GM12878 (cell line): ENCODE results near the gene NKAP. TPM values are rescaled to one million over a fixed set of nuclear protein-coding genes. Genes with fewer than 3 reads are reported as not detected.

ENCODE experiments used
- BCL11A ChIP-seq: IDR thresholded peaks from 2 replicates; pipeline ENCODE4 v1.6.1; 2011; ENCODE audit warnings: low read depth, low read length
- BRCA1 ChIP-seq: IDR thresholded peaks from 2 replicates; pipeline ENCODE4 v1.6.1; 2011; ENCODE audit warnings: low read depth, low read length, improper control_type of control experiment
- CHD1 ChIP-seq: IDR thresholded peaks from 2 replicates; pipeline ENCODE4 v1.6.1; 2012; ENCODE audit warnings: low read depth, low read length, improper control_type of control experiment
- CREM ChIP-seq: IDR thresholded peaks from 2 replicates; pipeline ENCODE4 v1.6.1; 2014; ENCODE audit warnings: antibody characterized with exemption, low read depth
- EZH2 ChIP-seq: IDR thresholded peaks from 2 replicates; pipeline ENCODE4 v1.6.1; 2012; ENCODE audit warnings: low read depth, mild to moderate bottlenecking, control low read depth, inconsistent platforms, low read length, borderline replicate concordance; ENCODE audit not compliant: control insufficient read depth
- FOXK2 ChIP-seq: fragments of 450-650 bp; IDR thresholded peaks from 2 replicates; pipeline ENCODE4 v1.6.1; 2017; ENCODE audit warnings: mild to moderate bottlenecking, moderate library complexity
- HDAC2 ChIP-seq: fragments of 200-600 bp; sonication (generic); IDR thresholded peaks from 2 replicates; pipeline ENCODE4 v1.6.1; 2017
- IRF3 ChIP-seq: fragments of 450-650 bp; IDR thresholded peaks from 2 replicates; pipeline ENCODE4 v1.6.1; 2014; ENCODE audit warnings: mild to moderate bottlenecking
- IRF4 ChIP-seq: IDR thresholded peaks from 2 replicates; pipeline ENCODE4 v1.6.1; 2011; ENCODE audit warnings: low read depth, low read length
- KAT2A ChIP-seq: conservative IDR thresholded peaks from 2 replicates; pipeline ENCODE4 v1.6.1; 2011; ENCODE audit warnings: low read depth, low read length; ENCODE audit not compliant: control insufficient read depth
- KDM1A ChIP-seq: fragments of 200-600 bp; sonication (generic); IDR thresholded peaks from 2 replicates; pipeline ENCODE4 v1.6.1; 2016; ENCODE audit warnings: borderline replicate concordance
- MLLT1 ChIP-seq: fragments of 450-650 bp; IDR thresholded peaks from 2 replicates; pipeline ENCODE4 v1.6.1; 2016; ENCODE audit warnings: mild to moderate bottlenecking
- NFYB ChIP-seq: IDR thresholded peaks from 2 replicates; pipeline ENCODE4 v1.6.1; 2011; ENCODE audit warnings: low read depth, mild to moderate bottlenecking, low read length, improper control_type of control experiment, moderate library complexity; ENCODE audit not compliant: insufficient read depth
- NR2C1 ChIP-seq: fragments of 450-650 bp; IDR thresholded peaks from 2 replicates; pipeline ENCODE4 v1.6.1; 2017; ENCODE audit warnings: antibody characterized with exemption, mild to moderate bottlenecking, moderate library complexity
- POLR2A ChIP-seq: IDR thresholded peaks from 2 replicates; pipeline ENCODE4 v1.6.1; 2011; ENCODE audit warnings: low read depth, mild to moderate bottlenecking, low read length
- POLR2AphosphoS5 ChIP-seq: IDR thresholded peaks from 2 replicates; pipeline ENCODE4 v1.6.1; 2011; ENCODE audit warnings: mild to moderate bottlenecking, low read length, inconsistent platforms
- RBBP5 ChIP-seq: fragments of 200-600 bp; sonication (generic); conservative IDR thresholded peaks from 2 replicates; pipeline ENCODE4 v1.6.1; 2016
- SMAD5 ChIP-seq: IDR thresholded peaks from 2 replicates; pipeline ENCODE4 v1.6.1; 2016; ENCODE audit warnings: antibody characterized with exemption, low read depth
- SREBF2 ChIP-seq: IDR thresholded peaks from 2 replicates; pipeline ENCODE4 v1.6.1; 2012; ENCODE audit warnings: mild to moderate bottlenecking, low read length
- TARDBP ChIP-seq: IDR thresholded peaks from 2 replicates; pipeline ENCODE4 v1.6.1; 2016; ENCODE audit warnings: borderline replicate concordance
- TCF12 ChIP-seq: IDR thresholded peaks from 2 replicates; pipeline ENCODE4 v1.6.1; 2011; ENCODE audit warnings: low read depth, mild to moderate bottlenecking, low read length
- TCF3 ChIP-seq: IDR thresholded peaks from 2 replicates; pipeline ENCODE4 v1.6.1; 2012; ENCODE audit warnings: low read depth, mild to moderate bottlenecking, low read length, borderline replicate concordance; ENCODE audit not compliant: insufficient read depth
- USF1 ChIP-seq: IDR thresholded peaks from 2 replicates; pipeline ENCODE4 v1.6.1; 2011; ENCODE audit warnings: borderline replicate concordance, low read depth, mild to moderate bottlenecking, moderate library complexity, mixed read lengths, low read length; ENCODE audit not compliant: insufficient read depth; ENCODE audit errors: extremely low read length
- YBX1 ChIP-seq: fragments of 450-650 bp; IDR thresholded peaks from 2 replicates; pipeline ENCODE4 v1.6.1; 2016; ENCODE audit warnings: antibody characterized with exemption
- ZBED1 ChIP-seq: IDR thresholded peaks from 2 replicates; pipeline ENCODE4 v1.6.1; 2016; ENCODE audit warnings: borderline replicate concordance
- ZBTB33 ChIP-seq: fragments of 450-650 bp; IDR thresholded peaks from 2 replicates; pipeline ENCODE4 v1.6.1; 2017; ENCODE audit warnings: mild to moderate bottlenecking
- ZNF622 ChIP-seq: fragments of 450-650 bp; IDR thresholded peaks from 2 replicates; pipeline ENCODE4 v1.6.1; 2017; ENCODE audit warnings: mild to moderate bottlenecking, inconsistent platforms
- polyA plus RNA-seq, 11 experiments: library from polyadenylated mRNA; depleted of rRNA in 4 of 11; unstranded in 6 of 11; stranded (reverse) in 5 of 11; fragments of >200 nt; fragmentation: Nextera tagmentation in 4 of 11; fragmentation: Illumina TruSeq in 1 of 11; extraction: Ambion mirVana in 4 of 11; extraction: Trizol in 1 of 11; gene quantifications; 1 replicate in 1 of 11; 2 replicates in 10 of 11; pipeline versions ENCODE4 v1.2.1 to v1.2.3, GENCODE V29; 2011 to 2016; ENCODE audit warnings: inconsistent platforms in 2 of 11, missing spikeins in 2 of 11, low read depth in 1 of 11
- total RNA-seq, 4 experiments: library from RNA; depleted of rRNA in 3 of 4; stranded (reverse); fragments of >200 nt in 3 of 4; fragmentation: Illumina TruSeq in 1 of 4; extraction: Trizol in 1 of 4; gene quantifications; 2 replicates each; pipeline versions ENCODE4 v1.2.1 to v1.2.3, GENCODE V29; 2013 to 2021

NKAP gene
- total and polyA plus RNA-seq, 10 of the 15 experiments (the other 5 are each of a cell fraction or from before 2014, with no cell fraction given) = 2.4 to 6.9 (median 5.3) TPM

GRCh38 chrX:119871599-119872395 lies 71.8 kb downstream of the NKAP start, which contains the start of the genes NDUFA1 and RNF113A (continued):
- TF ChIP-seq SMAD5 (no peak; the same call in 1 of the 2 replicates), IRF3 (no peak), NR2C1 (no peak; the same call in 1 of the 2 replicates), NFYB (peak; percentile 41; the same call in 1 of the 2 replicates), BRCA1 (no peak), FOXK2 (no peak), ZNF622 (no peak), IRF4 (no peak), KAT2A (no peak), CHD1 (no peak), CREM (peak; percentile 82), ZBTB33 (no peak), EZH2 (no peak), HDAC2 (no peak), YBX1 (no peak), BCL11A (no peak), POLR2AphosphoS5 (peak; percentile 91), POLR2A (peak; percentile 96), KDM1A (no peak), TCF3 (0 out of 2 replicates have a peak, but pooled peaks have one; percentile 32), USF1 (no peak), TCF12 (no peak), MLLT1 (no peak; the same call in 1 of the 2 replicates), RBBP5 (no peak), SREBF2 (no peak), TARDBP (0 out of 2 replicates have a peak, but pooled peaks have one; percentile 46), ZBED1 (0 out of 2 replicates have a peak, but pooled peaks have one; percentile 36)
